Effector memory CD4-positive, alpha-beta T cell (primary cell): Measurements from ENCODE around the gene NECAB2.

ENCODE experiments used
- DNase-seq, 3 donors: peaks; one replicate each; pipeline ENCODE4 v3.0.0-alpha.2; 2020
- H3K27ac ChIP-seq: 2 replicates; pipeline ENCODE4 v1.7.0; 2013; ENCODE audit warnings: mild to moderate bottlenecking, low read length, moderate library complexity; ENCODE audit not compliant: insufficient read depth, poor library complexity, severe bottlenecking
- H3K27me3 ChIP-seq: replicated peaks from 2 replicates; pipeline ENCODE4 v1.7.0; 2013; ENCODE audit warnings: mild to moderate bottlenecking, low read length; ENCODE audit not compliant: insufficient read depth, control insufficient read depth, poor library complexity, severe bottlenecking
- H3K36me3 ChIP-seq: 2 replicates; pipeline ENCODE4 v1.7.0; 2013; ENCODE audit warnings: mild to moderate bottlenecking, low read length, moderate library complexity; ENCODE audit not compliant: control insufficient read depth, insufficient read depth
- H3K4me1 ChIP-seq: 2 replicates; pipeline ENCODE4 v1.7.0; 2013; ENCODE audit warnings: low read length, mild to moderate bottlenecking; ENCODE audit not compliant: control insufficient read depth, insufficient read depth, poor library complexity, severe bottlenecking
- H3K4me3 ChIP-seq: 2 replicates; pipeline ENCODE4 v1.7.0; 2013; ENCODE audit warnings: low read length, low read depth, mild to moderate bottlenecking; ENCODE audit not compliant: insufficient read depth, poor library complexity, severe bottlenecking
- H3K9me3 ChIP-seq: 2 replicates; pipeline ENCODE4 v1.7.0; 2013; ENCODE audit warnings: mild to moderate bottlenecking, low read length, moderate library complexity; ENCODE audit not compliant: control insufficient read depth

Gene NECAB2

GRCh38 chr16:84049403-84050060, 81.5 kb downstream of the NECAB2 start:
- Histone ChIP-seq H3K4me3 (no peak overlapping the region), H3K4me1 (no peaks in the 10 kb centered on the region), H3K27me3 (no peaks in the 10 kb centered on the region), H3K36me3 (peaks cover 39% of the 10 kb centered on the region), H3K27ac (no peak overlapping the region), H3K9me3 (no peaks in the 10 kb centered on the region)
- DNase-seq = no peak

GRCh38 chr16:84050316-84050715, 82.3 kb downstream of the NECAB2 start:
- H3K27ac ChIP-seq = no peak overlapping the region
- H3K9me3 ChIP-seq = no peaks in the 10 kb centered on the region
- H3K36me3 ChIP-seq = peaks cover 47% of the 10 kb centered on the region
- H3K4me1 ChIP-seq = no peaks in the 10 kb centered on the region
- no peak for DNase-seq
- H3K27me3 ChIP-seq = no peaks in the 10 kb centered on the region
- no peak overlapping the region for H3K4me3 ChIP-seq

GRCh38 chr16:84052071-84052622, 84.1 kb downstream of the NECAB2 start:
- Histone ChIP-seq H3K4me1 (no peaks in the 10 kb centered on the region), H3K36me3 (peaks cover 64% of the 10 kb centered on the region), H3K9me3 (no peaks in the 10 kb centered on the region), H3K27ac (no peak overlapping the region), H3K4me3 (no peak overlapping the region), H3K27me3 (no peaks in the 10 kb centered on the region)
- no peak for DNase-seq
